Right atrium auricular region (tissue), 2 donors: ENCODE measurements around the gene C5orf63. TPM values are rescaled to one million over a fixed set of nuclear protein-coding genes. Genes with fewer than 3 reads are reported as not detected.

ENCODE experiments used
- DNase-seq: peaks from one replicate; pipeline ENCODE4 v3.0.0-alpha.2; 2019; ENCODE audit warnings: low spot score
- H3K27ac ChIP-seq, 2 donors: fragments of 200-600 bp; sonication (generic); 1 replicate in 1 of 2; 2 replicates in 1 of 2; pipeline ENCODE4 v1.5.1; 2016 to 2019
- H3K27me3 ChIP-seq, 2 donors: fragments of 200-600 bp; sonication (generic); one replicate each; pipeline versions ENCODE4 v1.5.1 to v1.6.0; 2017 to 2019
- H3K36me3 ChIP-seq: fragments of 200-600 bp; sonication (generic); one replicate; pipeline ENCODE4 v1.5.1; 2016
- H3K4me1 ChIP-seq, 2 donors: fragments of 200-600 bp; sonication (generic); one replicate each; pipeline versions ENCODE4 v1.5.1 to v1.6.0; 2017 to 2019
- H3K4me3 ChIP-seq, 2 donors: fragments of 200-600 bp; sonication (generic); 1 replicate in 1 of 2; 2 replicates in 1 of 2; pipeline ENCODE4 v1.5.1; 2017 to 2019; ENCODE audit warnings: mild to moderate bottlenecking in 1 of 2, moderate library complexity in 1 of 2
- H3K9me3 ChIP-seq, 2 donors: fragments of 200-600 bp; sonication (generic); one replicate each; pipeline ENCODE4 v1.5.1; 2019
- CTCF ChIP-seq, 2 donors: fragments of 200-600 bp; sonication (generic); IDR thresholded peaks; one replicate each; pipeline ENCODE4 v1.5.1; 2019; ENCODE audit warnings: antibody characterized with exemption in 2 of 2
- total RNA-seq, 2 donors: library from RNA; depleted of rRNA; stranded (reverse); fragments of >200 nt; gene quantifications; one replicate each; pipeline ENCODE4 v1.1.0, GENCODE V29; 2016

C5orf63 gene
- total RNA-seq, 2 donors from 2014 or later = 1.7 to 2.8 TPM

GRCh38 chr5:127041571-127041970 is 31.7 kb downstream of the C5orf63 start:
- H3K27me3 ChIP-seq = no peaks in the 10 kb centered on the region
- H3K4me1 ChIP-seq = peaks cover 0 to 28% of the 10 kb centered on the region in 2 donors
- H3K9me3 ChIP-seq = no peaks in the 10 kb centered on the region
- no peak for TF ChIP-seq CTCF (IDR thresholded peaks at IDR 0.05)
- H3K36me3 ChIP-seq = no peaks in the 10 kb centered on the region
- no peak overlapping the region for H3K4me3 ChIP-seq
- peak overlapping the region; percentile 27 to 59 for H3K27ac ChIP-seq
- DNase-seq = no peak

- H3K36me3 ChIP-seq = no peaks in the 10 kb centered on the region
- no peak overlapping the region for H3K4me3 ChIP-seq
- H3K9me3 ChIP-seq = no peaks in the 10 kb centered on the region
- H3K27ac ChIP-seq = peak overlapping the region; percentile 27 to 59
- no peak for DNase-seq
- peaks cover 0 to 28% of the 10 kb centered on the region in 2 donors for H3K4me1 ChIP-seq
- no peaks in the 10 kb centered on the region for H3K27me3 ChIP-seq
- no peak for TF ChIP-seq CTCF (IDR thresholded peaks at IDR 0.05)
These were observed 32.3 kb downstream of the C5orf63 start for GRCh38 chr5:127040796-127041520.

GRCh38 chr5:127038550-127038949 is 34.8 kb downstream of the C5orf63 start:
- H3K27me3 ChIP-seq = no peaks in the 10 kb centered on the region
- peaks cover 0 to 28% of the 10 kb centered on the region in 2 donors for H3K4me1 ChIP-seq
- DNase-seq = no peak
- no peak for TF ChIP-seq CTCF (IDR thresholded peaks at IDR 0.05)
- no peaks in the 10 kb centered on the region for H3K36me3 ChIP-seq
- peak overlapping the region; percentile 10 to 51 for H3K27ac ChIP-seq
- no peak overlapping the region for H3K4me3 ChIP-seq
- no peaks in the 10 kb centered on the region for H3K9me3 ChIP-seq

GRCh38 chr5:127031863-127032232 is 41.5 kb downstream of the C5orf63 start:
- H3K36me3 ChIP-seq = no peaks in the 10 kb centered on the region
- DNase-seq = no peak
- no peak for TF ChIP-seq CTCF (IDR thresholded peaks at IDR 0.05)
- no peak overlapping the region for H3K4me3 ChIP-seq
- no peaks in the 10 kb centered on the region for H3K27me3 ChIP-seq
- no peaks in the 10 kb centered on the region for H3K9me3 ChIP-seq
- no peak overlapping the region for H3K27ac ChIP-seq
- peaks cover 0 to 16% of the 10 kb centered on the region in 2 donors for H3K4me1 ChIP-seq

GRCh38 chr5:127031147-127031862 is 42.0 kb downstream of the C5orf63 start:
- no peak for TF ChIP-seq CTCF (IDR thresholded peaks at IDR 0.05)
- Histone ChIP-seq H3K9me3 (no peaks in the 10 kb centered on the region), H3K36me3 (no peaks in the 10 kb centered on the region), H3K4me3 (peak overlapping the region; percentile 81), H3K27me3 (no peaks in the 10 kb centered on the region), H3K27ac (peak overlapping the region; percentile 94 to 97), H3K4me1 (peaks cover 0 to 16% of the 10 kb centered on the region in 2 donors)
- DNase-seq = no peak
